Spleen (tissue), 11 donors: ENCODE results near the gene CDK3. TPM values are rescaled to one million over a fixed set of nuclear protein-coding genes. Genes with fewer than 3 reads are reported as not detected.

Experiments
- DNase-seq: peaks from one replicate; pipeline ENCODE4 v3.0.0-alpha.2; 2020
- H3K27ac ChIP-seq, 8 donors: fragments of 200-600 bp; sonication (generic) in 7 of 8; 1 replicate in 4 of 8; 2 replicates in 4 of 8; pipeline versions ENCODE4 v1.5.0 to v1.8.0; 2016 to 2021; ENCODE audit warnings: inconsistent platforms in 4 of 8, mild to moderate bottlenecking in 4 of 8, moderate library complexity in 1 of 8
- H3K27me3 ChIP-seq, 7 donors: fragments of 200-600 bp; sonication (generic) in 6 of 7; replicated peaks in 1 of 7; 1 replicate in 4 of 7; 2 replicates in 3 of 7; pipeline versions ENCODE4 v1.5.0 to v1.8.0; 2016 to 2021; ENCODE audit warnings: inconsistent platforms in 3 of 7, mild to moderate bottlenecking in 1 of 7
- H3K36me3 ChIP-seq, 6 donors: fragments of 200-600 bp; sonication (generic) in 5 of 6; 1 replicate in 4 of 6; 2 replicates in 2 of 6; pipeline versions ENCODE4 v1.5.0 to v1.8.0; 2016 to 2021; ENCODE audit warnings: inconsistent platforms in 2 of 6
- H3K4me1 ChIP-seq, 6 donors: fragments of 200-600 bp; sonication (generic) in 5 of 6; 1 replicate in 3 of 6; 2 replicates in 3 of 6; pipeline versions ENCODE4 v1.5.0 to v1.8.0; 2016 to 2021; ENCODE audit warnings: inconsistent platforms in 3 of 6
- H3K4me3 ChIP-seq, 8 donors: fragments of 200-600 bp; sonication (generic) in 7 of 8; 1 replicate in 4 of 8; 2 replicates in 4 of 8; pipeline versions ENCODE4 v1.5.0 to v1.8.0; 2016 to 2021; ENCODE audit warnings: inconsistent platforms in 4 of 8, mild to moderate bottlenecking in 4 of 8, moderate library complexity in 2 of 8
- H3K9me3 ChIP-seq, 8 donors: fragments of 200-600 bp; sonication (generic) in 7 of 8; 1 replicate in 4 of 8; 2 replicates in 4 of 8; pipeline versions ENCODE4 v1.5.0 to v1.8.0; 2016 to 2021; ENCODE audit warnings: inconsistent platforms in 4 of 8
- CTCF ChIP-seq, 11 experiments: fragments of 200-600 bp in 7 of 11; fragments of 450-650 bp in 4 of 11; sonication (generic) in 4 of 11; IDR thresholded peaks in 8 of 11; conservative IDR thresholded peaks in 3 of 11; 1 replicate in 7 of 11; 2 replicates in 4 of 11; pipeline versions ENCODE4 v1.4.0 to v1.8.0; 2016 to 2021; ENCODE audit warnings: antibody characterized with exemption in 11 of 11, inconsistent platforms in 4 of 11, mild to moderate bottlenecking in 1 of 11
- POLR2A ChIP-seq, 3 donors: fragments of 450-650 bp; IDR thresholded peaks; one replicate each; pipeline ENCODE4 v1.5.1; 2017; ENCODE audit warnings: antibody characterized with exemption in 3 of 3, mild to moderate bottlenecking in 1 of 3
- POLR2AphosphoS5 ChIP-seq, 3 donors: sonication (generic); formaldehyde crosslinking; IDR thresholded peaks; one replicate each; pipeline ENCODE4 v1.5.1; 2017; ENCODE audit warnings: antibody characterized with exemption in 3 of 3
- WGBS, 5 donors: extraction: QIAGEN DNeasy Blood & Tissue Kit in 3 of 5; methylation state at CpG; one replicate each; pipeline versions ENCODE4 v1.1.5 to v1.1.7; 2013 to 2018; 5-methylcytosine and 5-hydroxymethylcytosine counted together
- intact Hi-C: fragments of 100-400 bp; cut with DNase I; formaldehyde crosslinking; loops from one replicate; pipeline ENCODE4 v1.15.0; 2023; ENCODE audit warnings: low total_unique reads
- polyA plus RNA-seq, 3 donors: library from polyadenylated mRNA; stranded (reverse); fragments of 200-250 nt; gene quantifications; one replicate each; pipeline ENCODE4 v1.2.1, GENCODE V29; 2013
- total RNA-seq, 7 donors: library from RNA; depleted of rRNA in 3 of 7; stranded (reverse); fragments of >200 nt in 3 of 7; fragmentation: NEBNext Ultra II Directional in 4 of 7; extraction: Animal tissue kit (Norgen Biotek cat#: 25700) in 4 of 7; gene quantifications; one replicate each; pipeline versions ENCODE4 v1.1.0 to v1.2.1, GENCODE V29; 2016 to 2021
- donor health status: healthy with polysubstance abuse.
- donor health status: DM: no; HTN: no; CAD: no; lungs with moderate emphysema.
- donor health status: DM: no; HTN: no; CAD: no.
- donor health status: Bipolar disorder and iron deficiency.
- donor health status: healthy.
- donor health status: DM: no; HTN: no; CAD: no.
- donor health status: DM: yes; HTN: yes; CAD: no.

Gene CDK3
- total and polyA plus RNA-seq, 10 donors: 6.7 to 39.8 (median 9.1) TPM

- DNase-seq: peak; percentile 93
- H3K4me1 ChIP-seq: peaks cover 0 to 16% (median 8%) of the 10 kb centered on the region in 6 donors
- peaks cover 0 to 22% (median 0%) of the 10 kb centered on the region in 7 donors for H3K27me3 ChIP-seq
- H3K36me3 ChIP-seq: no peaks in the 10 kb centered on the region
- H3K4me3 ChIP-seq: peak overlapping the region in 1 of 8 donors; percentile 15
- TF ChIP-seq CTCF (IDR thresholded peaks at IDR 0.05 in 8 of 11, conservative IDR thresholded peaks at IDR 0.05 in 3 of 11): peak; percentile 85 to 98 (median 96)
- no peak for TF ChIP-seq POLR2A (IDR thresholded peaks at IDR 0.05)
- TF ChIP-seq POLR2AphosphoS5 (IDR thresholded peaks at IDR 0.05): peak in 2 of 3 donors; percentile 38 to 53
- intact Hi-C loops: no loop called here
- 26 to 35% (median 30%) methylated on average over 17 to 19 of the region's 19 CpGs for WGBS, 5 donors
- no peaks in the 10 kb centered on the region for H3K9me3 ChIP-seq
- H3K27ac ChIP-seq: no peak overlapping the region
These were observed 13.7 kb downstream of the CDK3 start for GRCh38 chr17:76014100-76014924.

DNA sequence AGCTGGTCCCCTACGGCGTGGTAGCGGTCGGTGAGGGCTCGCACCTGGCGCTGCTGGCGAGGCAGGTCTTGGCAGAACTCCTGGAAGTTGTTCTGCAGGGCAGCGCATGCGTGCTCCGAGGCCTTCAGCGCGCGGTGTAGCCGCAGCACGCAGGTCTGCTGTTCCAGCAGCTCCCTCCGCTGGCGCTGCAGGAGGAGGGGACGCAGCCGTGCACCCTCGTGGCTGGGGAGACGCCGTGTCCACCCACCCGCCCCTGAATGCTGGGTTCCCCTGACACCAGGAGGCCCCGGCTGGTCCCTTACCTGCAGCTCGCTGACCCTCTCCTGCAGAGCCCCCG, 14.2 kb downstream of the CDK3 start:
- no peaks in the 10 kb centered on the region for H3K36me3 ChIP-seq
- no peak overlapping the region for H3K27ac ChIP-seq
- whole genome bisulfite sequencing, 5 donors: 69 to 82% (median 79%) methylated on average over 11 to 26 of the region's 26 CpGs
- no peak overlapping the region for H3K4me3 ChIP-seq
- TF ChIP-seq CTCF (IDR thresholded peaks at IDR 0.05 in 8 of 11, conservative IDR thresholded peaks at IDR 0.05 in 3 of 11) (no peak), POLR2A (IDR thresholded peaks at IDR 0.05) (no peak), POLR2AphosphoS5 (IDR thresholded peaks at IDR 0.05) (no peak)
- DNase-seq: no peak
- intact Hi-C loops: no loop called here
- peaks cover 0 to 22% (median 0%) of the 10 kb centered on the region in 7 donors for H3K27me3 ChIP-seq
- H3K4me1 ChIP-seq: peaks cover 0 to 16% (median 8%) of the 10 kb centered on the region in 6 donors
- no peaks in the 10 kb centered on the region for H3K9me3 ChIP-seq

DNA sequence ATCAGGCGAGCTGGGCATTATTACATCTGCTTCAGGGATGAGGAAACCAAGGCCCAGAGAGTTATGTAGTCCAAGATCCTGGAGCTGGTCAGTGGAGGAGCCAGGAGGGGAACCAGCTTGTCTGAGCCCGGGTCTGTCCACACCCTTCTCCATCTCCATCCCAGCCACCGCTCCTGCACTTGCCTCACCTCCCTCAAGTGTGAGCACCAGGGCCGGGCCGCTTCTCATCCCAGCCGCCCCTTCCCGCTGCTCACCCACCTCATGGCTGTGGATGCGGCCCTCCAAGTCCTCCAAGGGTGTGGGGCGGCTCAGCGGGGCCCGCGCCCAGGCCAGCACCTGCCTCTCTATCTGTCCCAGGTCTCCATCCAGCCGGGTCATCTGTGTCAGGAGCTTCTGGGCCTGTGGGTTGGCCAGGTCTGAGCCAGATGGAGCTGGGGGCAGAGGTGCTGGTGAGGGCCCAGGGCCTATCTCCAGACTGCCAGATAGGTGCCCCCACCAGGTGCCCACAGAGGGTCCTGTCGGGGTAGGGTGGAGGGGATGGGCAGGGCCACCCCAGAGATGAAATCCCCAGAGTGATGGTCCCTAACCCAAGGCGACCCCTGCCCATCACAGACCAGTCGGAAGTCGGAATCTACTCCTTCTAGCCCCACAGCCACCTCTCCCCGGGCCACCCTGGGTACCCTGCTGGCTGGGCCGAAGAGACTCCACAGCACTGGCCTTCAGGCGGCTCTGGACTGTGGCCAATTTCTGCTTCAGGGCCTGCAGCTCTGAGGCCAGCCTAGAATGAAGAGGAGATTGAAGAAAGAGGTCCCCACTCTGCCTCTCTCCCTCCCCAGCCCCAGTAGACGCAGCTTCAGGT, 17.1 kb downstream of the CDK3 start:
- TF ChIP-seq CTCF (IDR thresholded peaks at IDR 0.05 in 8 of 11, conservative IDR thresholded peaks at IDR 0.05 in 3 of 11): no peak
- TF ChIP-seq POLR2A (IDR thresholded peaks at IDR 0.05): no peak
- TF ChIP-seq POLR2AphosphoS5 (IDR thresholded peaks at IDR 0.05): no peak
- Histone ChIP-seq H3K27me3 (peaks cover 0 to 41% (median 0%) of the 10 kb centered on the region in 7 donors), H3K27ac (no peak overlapping the region), H3K9me3 (no peaks in the 10 kb centered on the region), H3K4me3 (no peak overlapping the region), H3K4me1 (peaks cover 0 to 16% (median 8%) of the 10 kb centered on the region in 6 donors), H3K36me3 (no peaks in the 10 kb centered on the region)
- DNase-seq: no peak
- intact Hi-C loops: no loop called here
- 90 to 94% (median 94%) methylated on average over 18 to 21 of the region's 21 CpGs for WGBS, 5 donors

DNA sequence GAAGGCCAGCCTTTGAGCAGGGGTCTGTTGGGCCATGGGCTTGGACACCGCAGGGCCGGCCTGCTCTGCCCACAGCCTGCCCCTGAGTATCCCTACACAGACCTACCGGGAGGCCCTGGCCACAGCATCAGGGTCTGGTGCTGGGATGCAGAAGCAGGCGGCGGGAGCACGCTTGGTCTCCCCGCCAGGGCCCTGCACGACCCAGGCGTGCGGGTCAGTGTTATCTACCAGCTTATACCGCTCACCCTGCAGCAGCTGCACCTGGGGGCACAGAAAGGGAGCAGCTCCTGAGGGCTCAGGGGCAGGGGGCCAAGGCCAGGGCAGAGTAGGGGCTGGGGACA, 17.7 kb downstream of the CDK3 start:
- no peak for DNase-seq
- 56 to 97% (median 89%) methylated on average over 3 to 11 of the region's 11 CpGs for WGBS, 5 donors
- H3K27ac ChIP-seq: no peak overlapping the region
- intact Hi-C loops: no loop called here
- peaks cover 0 to 47% (median 0%) of the 10 kb centered on the region in 7 donors for H3K27me3 ChIP-seq
- no peak for TF ChIP-seq POLR2AphosphoS5 (IDR thresholded peaks at IDR 0.05)
- no peaks in the 10 kb centered on the region for H3K9me3 ChIP-seq
- no peak overlapping the region for H3K4me3 ChIP-seq
- H3K4me1 ChIP-seq: peaks cover 0 to 16% (median 8%) of the 10 kb centered on the region in 6 donors
- H3K36me3 ChIP-seq: no peaks in the 10 kb centered on the region
